Right atrium auricular region (tissue), 2 donors: ENCODE measurements around the gene ZNF469. TPM values are rescaled to one million over a fixed set of nuclear protein-coding genes. Genes with fewer than 3 reads are reported as not detected.

Source experiments
- DNase-seq: peaks from one replicate; pipeline ENCODE4 v3.0.0-alpha.2; 2019; ENCODE audit warnings: low spot score
- H3K27ac ChIP-seq, 2 donors: fragments of 200-600 bp; sonication (generic); 1 replicate in 1 of 2; 2 replicates in 1 of 2; pipeline ENCODE4 v1.5.1; 2016 to 2019
- H3K27me3 ChIP-seq, 2 donors: fragments of 200-600 bp; sonication (generic); one replicate each; pipeline versions ENCODE4 v1.5.1 to v1.6.0; 2017 to 2019
- H3K36me3 ChIP-seq: fragments of 200-600 bp; sonication (generic); one replicate; pipeline ENCODE4 v1.5.1; 2016
- H3K4me1 ChIP-seq, 2 donors: fragments of 200-600 bp; sonication (generic); one replicate each; pipeline versions ENCODE4 v1.5.1 to v1.6.0; 2017 to 2019
- H3K4me3 ChIP-seq, 2 donors: fragments of 200-600 bp; sonication (generic); 1 replicate in 1 of 2; 2 replicates in 1 of 2; pipeline ENCODE4 v1.5.1; 2017 to 2019; ENCODE audit warnings: mild to moderate bottlenecking in 1 of 2, moderate library complexity in 1 of 2
- H3K9me3 ChIP-seq, 2 donors: fragments of 200-600 bp; sonication (generic); one replicate each; pipeline ENCODE4 v1.5.1; 2019
- CTCF ChIP-seq, 2 donors: fragments of 200-600 bp; sonication (generic); IDR thresholded peaks; one replicate each; pipeline ENCODE4 v1.5.1; 2019; ENCODE audit warnings: antibody characterized with exemption in 2 of 2
- total RNA-seq, 2 donors: library from RNA; depleted of rRNA; stranded (reverse); fragments of >200 nt; gene quantifications; one replicate each; pipeline ENCODE4 v1.1.0, GENCODE V29; 2016

Gene ZNF469
- total RNA-seq, 2 donors from 2014 or later, result 0.56 to 0.83 TPM

GRCh38 chr16:88413231-88413630 lies 30.5 kb downstream of the ZNF469 start:
- Histone ChIP-seq H3K4me3 (no peak overlapping the region), H3K36me3 (no peaks in the 10 kb centered on the region), H3K9me3 (no peaks in the 10 kb centered on the region), H3K27ac (no peak overlapping the region), H3K4me1 (no peaks in the 10 kb centered on the region), H3K27me3 (no peaks in the 10 kb centered on the region)
- no peak for DNase-seq
- no peak for TF ChIP-seq CTCF (IDR thresholded peaks at IDR 0.05)

- Histone ChIP-seq H3K4me3 (no peak overlapping the region), H3K4me1 (no peaks in the 10 kb centered on the region), H3K27ac (no peak overlapping the region), H3K27me3 (no peaks in the 10 kb centered on the region), H3K36me3 (no peaks in the 10 kb centered on the region), H3K9me3 (no peaks in the 10 kb centered on the region)
- no peak for TF ChIP-seq CTCF (IDR thresholded peaks at IDR 0.05)
- DNase-seq, result no peak
Observed at GRCh38 chr16:88413631-88414030, 30.9 kb downstream of the ZNF469 start.

GRCh38 chr16:88414521-88415380 lies 32.0 kb downstream of the ZNF469 start:
- no peak for TF ChIP-seq CTCF (IDR thresholded peaks at IDR 0.05)
- no peaks in the 10 kb centered on the region for H3K9me3 ChIP-seq
- no peak for DNase-seq

GRCh38 chr16:88415381-88415705 lies 32.6 kb downstream of the ZNF469 start:
- Histone ChIP-seq H3K27ac (no peak overlapping the region), H3K4me3 (no peak overlapping the region), H3K9me3 (no peaks in the 10 kb centered on the region), H3K4me1 (no peaks in the 10 kb centered on the region), H3K27me3 (no peaks in the 10 kb centered on the region), H3K36me3 (no peaks in the 10 kb centered on the region)
- no peak for TF ChIP-seq CTCF (IDR thresholded peaks at IDR 0.05)
- DNase-seq, result no peak

More at GRCh38 chr16:88414521-88415380, 32.0 kb downstream of the ZNF469 start:
- H3K4me3 ChIP-seq, result no peak overlapping the region
- no peak overlapping the region for H3K27ac ChIP-seq
- no peaks in the 10 kb centered on the region for H3K4me1 ChIP-seq
- no peaks in the 10 kb centered on the region for H3K36me3 ChIP-seq
- no peaks in the 10 kb centered on the region for H3K27me3 ChIP-seq

GRCh38 chr16:88415713-88416323 lies 33.1 kb downstream of the ZNF469 start:
- H3K27ac ChIP-seq, result no peak overlapping the region
- no peak overlapping the region for H3K4me3 ChIP-seq
- no peaks in the 10 kb centered on the region for H3K4me1 ChIP-seq
- no peaks in the 10 kb centered on the region for H3K27me3 ChIP-seq
- H3K36me3 ChIP-seq, result no peaks in the 10 kb centered on the region
- no peaks in the 10 kb centered on the region for H3K9me3 ChIP-seq
- DNase-seq, result no peak
- TF ChIP-seq CTCF (IDR thresholded peaks at IDR 0.05), result no peak
